ENCODE measurements around the gene CDX1. TPM values are rescaled to one million over a fixed set of nuclear protein-coding genes. Genes with fewer than 3 reads are reported as not detected.

Gene CDX1
- total RNA-seq, 4 donors from 2014 or later = 0.26 to 0.76 TPM; not detected in 2

GRCh38 chr5:150173161-150173560 lies 6.6 kb downstream of the CDX1 start:
- Histone ChIP-seq H3K36me3 (no peaks in the 10 kb centered on the region), H3K4me3 (no peak overlapping the region), H3K27me3 (peaks cover under 1% of the 10 kb centered on the region), H3K4me1 (peaks cover 10% of the 10 kb centered on the region), H3K9me3 (no peaks in the 10 kb centered on the region), H3K27ac (no peak overlapping the region)
- TF ChIP-seq POLR2AphosphoS5 (IDR thresholded peaks at IDR 0.05) (no peak), CTCF (IDR thresholded peaks at IDR 0.05) (no peak), EP300 (IDR thresholded peaks at IDR 0.05) (no peak), POLR2A (IDR thresholded peaks at IDR 0.05) (no peak)
- 82% methylated on average over 3 of the region's 3 CpGs for WGBS
- DNase-seq (ENCODE audit: low spot score in 2 of 2) = no peak

DNA sequence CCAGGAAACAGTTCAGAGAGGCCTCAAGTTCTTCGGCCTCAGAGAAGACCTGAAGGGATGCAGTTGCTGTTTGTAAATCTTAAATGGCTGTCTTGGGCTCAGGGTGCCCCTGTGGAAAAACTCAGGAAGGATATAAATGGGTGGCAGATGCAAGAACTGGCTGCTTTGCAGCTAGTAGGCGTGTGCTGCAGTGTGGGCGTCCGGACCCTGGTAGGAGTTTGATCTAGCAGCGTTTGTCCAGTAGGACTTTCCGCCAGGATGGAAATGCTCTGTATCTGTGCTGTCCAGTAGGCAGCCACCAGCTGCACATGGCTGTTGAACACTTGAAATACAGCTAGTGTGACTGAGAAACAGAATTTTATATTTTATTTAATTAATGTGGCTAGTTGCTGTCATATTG lies 7.7 kb downstream of the CDX1 start:
- no peak for TF ChIP-seq POLR2A (IDR thresholded peaks at IDR 0.05)
- TF ChIP-seq EP300 (IDR thresholded peaks at IDR 0.05) = no peak
- TF ChIP-seq CTCF (IDR thresholded peaks at IDR 0.05) = no peak
- no peak for TF ChIP-seq POLR2AphosphoS5 (IDR thresholded peaks at IDR 0.05)
- 73% methylated on average over 6 of the region's 6 CpGs for WGBS
- no peak overlapping the region for H3K27ac ChIP-seq
- no peak for DNase-seq (ENCODE audit: low spot score in 2 of 2)
- H3K4me3 ChIP-seq = no peak overlapping the region
- H3K36me3 ChIP-seq = no peaks in the 10 kb centered on the region
- H3K27me3 ChIP-seq = no peaks in the 10 kb centered on the region
- no peaks in the 10 kb centered on the region for H3K9me3 ChIP-seq
- peaks cover 10% of the 10 kb centered on the region for H3K4me1 ChIP-seq

DNA sequence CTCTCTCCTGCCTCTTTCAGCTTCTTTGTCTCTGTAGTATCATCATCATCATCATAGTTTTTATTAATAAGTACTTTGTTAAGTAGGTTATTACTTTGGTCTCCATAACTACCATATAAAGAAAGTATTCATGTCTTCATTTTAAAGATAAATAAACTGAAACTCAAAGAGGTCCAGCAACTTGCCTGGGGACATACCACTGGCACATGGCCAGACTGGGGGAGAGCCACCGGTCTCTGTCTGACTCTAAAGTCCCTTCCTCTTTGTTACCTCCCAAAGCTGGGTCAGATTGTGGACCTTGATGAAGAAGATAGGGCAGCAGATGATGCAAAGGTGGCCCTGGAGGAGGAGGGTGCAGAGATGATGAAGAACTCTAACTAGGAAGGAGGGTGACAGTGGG lies 8.5 kb downstream of the CDX1 start:
- Histone ChIP-seq H3K4me1 (peaks cover 18% of the 10 kb centered on the region), H3K27ac (no peak overlapping the region), H3K9me3 (no peaks in the 10 kb centered on the region), H3K27me3 (no peaks in the 10 kb centered on the region), H3K4me3 (no peak overlapping the region), H3K36me3 (no peaks in the 10 kb centered on the region)
- TF ChIP-seq EP300 (IDR thresholded peaks at IDR 0.05) (no peak), POLR2A (IDR thresholded peaks at IDR 0.05) (no peak), POLR2AphosphoS5 (IDR thresholded peaks at IDR 0.05) (no peak), CTCF (IDR thresholded peaks at IDR 0.05) (no peak)
- no peak for DNase-seq (ENCODE audit: low spot score in 2 of 2)
- WGBS = 52% methylated on average over 1 of the region's 1 CpG

DNA sequence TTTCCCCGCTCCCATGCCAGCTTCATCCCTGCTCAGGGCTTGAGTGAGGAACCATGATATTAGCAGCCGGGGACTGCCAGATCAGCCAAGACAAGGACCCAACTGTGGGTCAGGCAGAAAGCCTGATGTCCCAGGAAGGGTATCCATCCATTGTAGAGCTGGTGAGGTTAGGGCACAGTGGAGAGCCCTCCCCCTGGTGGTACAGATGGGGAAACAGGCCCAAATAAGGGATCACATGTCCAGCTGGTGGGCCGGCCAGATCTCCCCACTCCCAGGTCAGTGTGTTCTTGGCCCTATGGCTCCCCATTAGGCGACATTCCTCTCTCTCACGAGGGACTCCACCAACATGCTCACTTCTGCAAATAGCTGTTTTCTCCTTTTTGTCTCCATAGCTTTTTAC lies 9.0 kb downstream of the CDX1 start:
- H3K4me1 ChIP-seq = peaks cover 21% of the 10 kb centered on the region
- H3K27me3 ChIP-seq = no peaks in the 10 kb centered on the region
- no peaks in the 10 kb centered on the region for H3K9me3 ChIP-seq
- no peak for TF ChIP-seq POLR2A (IDR thresholded peaks at IDR 0.05)
- peak in 1 of 2 donors; percentile 19 for TF ChIP-seq CTCF (IDR thresholded peaks at IDR 0.05)
- H3K27ac ChIP-seq = no peak overlapping the region
- DNase-seq (ENCODE audit: low spot score in 2 of 2) = no peak
- no peaks in the 10 kb centered on the region for H3K36me3 ChIP-seq
- WGBS = 62% methylated on average over 4 of the region's 5 CpGs
- no peak overlapping the region for H3K4me3 ChIP-seq

- TF ChIP-seq POLR2A (IDR thresholded peaks at IDR 0.05) = no peak
- TF ChIP-seq POLR2AphosphoS5 (IDR thresholded peaks at IDR 0.05) = no peak
- no peak for TF ChIP-seq CTCF (IDR thresholded peaks at IDR 0.05)
- no peak for TF ChIP-seq EP300 (IDR thresholded peaks at IDR 0.05)
- WGBS = 87% methylated on average over 6 of the region's 8 CpGs
- DNase-seq (ENCODE audit: low spot score in 2 of 2) = no peak
- no peak overlapping the region for H3K27ac ChIP-seq
- peaks cover 35% of the 10 kb centered on the region for H3K4me1 ChIP-seq
- H3K4me3 ChIP-seq = no peak overlapping the region
- no peaks in the 10 kb centered on the region for H3K36me3 ChIP-seq
- H3K9me3 ChIP-seq = no peaks in the 10 kb centered on the region
- no peaks in the 10 kb centered on the region for H3K27me3 ChIP-seq
Measured at GRCh38 chr5:150176745-150177477, 10.3 kb downstream of the CDX1 start.
